Adrenal gland (tissue), 12 donors: Measurements from ENCODE around the gene SLITRK2. TPM values are rescaled to one million over a fixed set of nuclear protein-coding genes. Genes with fewer than 3 reads are reported as not detected.

Source experiments
- DNase-seq, 7 donors: peaks; one replicate each; pipeline ENCODE4 v3.0.0-alpha.2; 2019 to 2020
- H3K27ac ChIP-seq, 5 donors: fragments of 200-600 bp; sonication (generic) in 4 of 5; 1 replicate in 3 of 5; 2 replicates in 2 of 5; pipeline versions ENCODE4 v1.5.1 to v1.8.0; 2016 to 2020; ENCODE audit warnings: mild to moderate bottlenecking in 1 of 5
- H3K27me3 ChIP-seq: fragments of 200-600 bp; 2 replicates; pipeline ENCODE4 v1.8.0; 2021
- H3K36me3 ChIP-seq, 2 donors: fragments of 200-600 bp; replicated peaks in 1 of 2; 1 replicate in 1 of 2; 2 replicates in 1 of 2; pipeline versions ENCODE4 v1.5.1 to v1.8.0; 2018 to 2022
- H3K4me1 ChIP-seq, 2 donors: fragments of 200-600 bp; replicated peaks in 1 of 2; 1 replicate in 1 of 2; 2 replicates in 1 of 2; pipeline versions ENCODE4 v1.5.1 to v1.8.0; 2018 to 2021
- H3K4me3 ChIP-seq, 4 donors: fragments of 200-600 bp; sonication (generic) in 3 of 4; one replicate each; pipeline ENCODE4 v1.5.1; 2016 to 2018
- H3K9me3 ChIP-seq, 3 donors: fragments of 200-600 bp; sonication (generic) in 1 of 3; replicated peaks in 1 of 3; 1 replicate in 2 of 3; 2 replicates in 1 of 3; pipeline versions ENCODE4 v1.5.1 to v1.8.0; 2016 to 2021
- CTCF ChIP-seq, 6 experiments: fragments of 450-650 bp in 4 of 6; fragments of 200-600 bp in 2 of 6; sonication (generic) in 1 of 6; IDR thresholded peaks; 1 replicate in 5 of 6; 2 replicates in 1 of 6; pipeline versions ENCODE4 v1.5.1 to v1.8.0; 2016 to 2021; ENCODE audit warnings: antibody characterized with exemption in 6 of 6, mild to moderate bottlenecking in 2 of 6, moderate library complexity in 1 of 6
- POLR2A ChIP-seq, 2 donors: fragments of 450-650 bp; IDR thresholded peaks; one replicate each; pipeline ENCODE4 v1.6.1; 2017; ENCODE audit warnings: antibody characterized with exemption in 2 of 2, mild to moderate bottlenecking in 2 of 2, moderate library complexity in 1 of 2
- WGBS, 4 donors: extraction: QIAGEN DNeasy Blood & Tissue Kit in 2 of 4; methylation state at CpG; one replicate each; pipeline versions ENCODE4 v1.1.5 to v1.1.7; 2013 to 2017; 5-methylcytosine and 5-hydroxymethylcytosine counted together
- intact Hi-C, 2 donors: fragments of 100-400 bp; cut with DNase I; formaldehyde crosslinking; loops; one replicate each; pipeline versions ENCODE4 v1.14.1 to v1.15.0; 2022 to 2023
- polyA plus RNA-seq, 3 donors: library from polyadenylated mRNA; stranded (reverse); fragments of 200-250 nt in 2 of 3; fragments of 350-450 nt in 1 of 3; fragmentation: Illumina TruSeq in 1 of 3; extraction: RNeasy Lipid Tissue Mini Kit (QIAGEN cat#74804) in 1 of 3; gene quantifications; one replicate each; pipeline ENCODE4 v1.2.3, GENCODE V29; 2013 to 2014
- total RNA-seq, 9 donors: library from RNA; depleted of rRNA in 4 of 9; stranded (reverse); fragments of >200 nt in 4 of 9; fragments of 120-200 nt in 1 of 9; fragmentation: NEBNext Ultra II Directional in 1 of 9; extraction: Animal tissue kit (Norgen Biotek cat#: 25700) in 1 of 9; gene quantifications; one replicate each; pipeline versions ENCODE4 v1.1.0 to v1.2.4, GENCODE V29; 2013 to 2023
- donor health status: healthy with polysubstance abuse.
- donor health status: Bipolar disorder and iron deficiency.
- donor health status: DM: yes; HTN: yes; CAD: no.
- donor health status: DM: no; HTN: no; CAD: no.
- donor health status: DM: no; HTN: no; CAD: no.
- donor health status: DM: yes; HTN: yes; CAD: no.

Gene SLITRK2
- total and polyA plus RNA-seq, 12 donors = 0.04 to 0.61 (median 0.14) TPM

GRCh38 chrX:145821291-145821897 is 3.8 kb downstream of the SLITRK2 start:
- Histone ChIP-seq H3K4me3 (no peak overlapping the region), H3K4me1 (no peaks in the 10 kb centered on the region), H3K27ac (no peak overlapping the region), H3K36me3 (no peaks in the 10 kb centered on the region), H3K27me3 (peaks cover 56% of the 10 kb centered on the region), H3K9me3 (no peaks in the 10 kb centered on the region)
- TF ChIP-seq CTCF (IDR thresholded peaks at IDR 0.05) (no peak), POLR2A (IDR thresholded peaks at IDR 0.05) (no peak)
- WGBS, 4 donors = 0 to 35% (median 14%) methylated on average over 5 to 30 of the region's 30 CpGs
- no peak for DNase-seq
- intact Hi-C loops = no loop called here

- Histone ChIP-seq H3K4me3 (no peak overlapping the region), H3K36me3 (no peaks in the 10 kb centered on the region), H3K9me3 (no peaks in the 10 kb centered on the region), H3K27ac (no peak overlapping the region), H3K4me1 (no peaks in the 10 kb centered on the region), H3K27me3 (peaks cover 52% of the 10 kb centered on the region)
- TF ChIP-seq POLR2A (IDR thresholded peaks at IDR 0.05) (no peak), CTCF (IDR thresholded peaks at IDR 0.05) (no peak)
- WGBS, 4 donors = 20 to 52% (median 34%) methylated on average over 25 to 33 of the region's 33 CpGs
- no peak for DNase-seq
- intact Hi-C loops = no loop called here
These were observed 4.4 kb downstream of the SLITRK2 start for GRCh38 chrX:145821898-145822571.

GRCh38 chrX:145823132-145823531 is 5.5 kb downstream of the SLITRK2 start:
- Histone ChIP-seq H3K4me3 (no peak overlapping the region), H3K9me3 (no peaks in the 10 kb centered on the region), H3K27me3 (peaks cover 46% of the 10 kb centered on the region), H3K27ac (no peak overlapping the region), H3K4me1 (no peaks in the 10 kb centered on the region), H3K36me3 (no peaks in the 10 kb centered on the region)
- WGBS, 4 donors = 75 to 84% (median 81%) methylated on average over 6 to 7 of the region's 7 CpGs
- TF ChIP-seq CTCF (IDR thresholded peaks at IDR 0.05) (no peak), POLR2A (IDR thresholded peaks at IDR 0.05) (no peak)
- intact Hi-C loops = no loop called here
- no peak for DNase-seq

GRCh38 chrX:145825896-145826295 is 8.3 kb downstream of the SLITRK2 start:
- H3K4me3 ChIP-seq = no peak overlapping the region
- TF ChIP-seq CTCF (IDR thresholded peaks at IDR 0.05) (peak in 3 of 6 experiments; percentile 22 to 52 (median 25)), POLR2A (IDR thresholded peaks at IDR 0.05) (no peak)
- H3K27ac ChIP-seq = no peak overlapping the region
- 4 to 8% (median 5%) methylated on average over 4 of the region's 4 CpGs for WGBS, 4 donors
- H3K9me3 ChIP-seq = no peaks in the 10 kb centered on the region
- no peaks in the 10 kb centered on the region for H3K4me1 ChIP-seq
- H3K27me3 ChIP-seq = peaks cover 20% of the 10 kb centered on the region
- H3K36me3 ChIP-seq = no peaks in the 10 kb centered on the region
- intact Hi-C loops = no loop called here
- DNase-seq = peak in 4 of 7 donors; percentile 25 to 34 (median 28)
